ENCODE data around the gene SLC25A21.
"Not testable (repeated sequence)": the region's sequence is repeated elsewhere in the genome, so short reads cannot be mapped to it uniquely, and the experiment has no call there.

Gene SLC25A21

DNA sequence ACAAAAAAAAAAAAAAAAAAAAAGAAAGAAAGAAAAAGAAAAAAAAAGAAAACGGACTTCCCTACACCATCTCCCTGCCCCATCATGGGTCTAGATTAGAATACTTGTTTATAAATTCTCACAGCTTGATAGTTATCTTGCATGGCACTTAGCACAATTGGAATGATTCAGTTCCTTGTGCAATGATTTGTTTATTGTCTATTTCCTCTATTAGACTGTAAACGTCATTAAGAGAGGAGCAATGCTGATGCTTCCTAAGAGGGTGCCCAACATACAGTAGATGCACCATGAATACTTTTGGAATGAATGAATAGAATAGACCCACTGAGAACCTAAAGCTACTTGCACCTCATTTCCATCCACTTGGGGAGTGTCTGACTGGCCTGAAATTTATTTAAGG is 469.9 kb downstream of the SLC25A21 start:
- no peak for DNase-seq (ENCODE audit: low spot score)

DNA sequence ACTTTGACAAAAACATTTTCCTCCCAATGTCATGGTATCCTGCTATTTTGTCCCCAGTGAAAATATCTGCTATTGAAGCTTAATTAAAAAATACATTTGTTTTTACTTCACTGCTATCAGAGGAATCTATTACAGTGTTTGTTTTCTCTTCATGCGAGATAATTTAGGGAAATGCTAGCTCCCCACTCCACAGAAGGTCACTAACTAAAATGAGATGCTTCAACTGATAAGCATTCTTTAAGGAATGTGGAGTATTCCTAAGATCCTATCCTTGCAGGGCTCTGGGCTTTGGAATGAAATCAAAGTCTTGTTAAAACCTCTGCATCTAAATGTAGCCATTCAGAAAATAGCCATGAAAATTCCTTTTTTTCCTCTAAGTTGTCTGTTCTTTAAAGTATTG is 471.3 kb downstream of the SLC25A21 start:
- DNase-seq (ENCODE audit: low spot score) = no peak

DNA sequence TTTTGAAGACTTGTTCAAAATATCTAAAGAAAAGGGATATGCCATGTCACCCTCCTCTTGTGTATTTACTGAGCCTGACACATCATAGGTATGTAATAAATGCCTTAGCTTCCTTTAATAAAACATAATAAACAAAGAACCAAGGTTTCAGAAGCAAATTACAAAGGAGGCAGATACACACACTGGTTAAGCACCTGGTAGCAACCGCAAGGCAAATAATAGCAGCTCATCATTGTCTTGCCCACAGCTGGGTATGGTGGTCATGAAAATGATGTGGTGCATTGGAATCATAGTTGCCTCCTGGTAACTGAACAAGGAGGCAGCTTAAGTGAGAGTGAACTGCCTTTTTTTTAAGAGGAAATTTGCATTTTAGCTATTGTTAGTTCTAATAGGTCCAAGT is 471.8 kb downstream of the SLC25A21 start:
- no peak for DNase-seq (ENCODE audit: low spot score)

DNA sequence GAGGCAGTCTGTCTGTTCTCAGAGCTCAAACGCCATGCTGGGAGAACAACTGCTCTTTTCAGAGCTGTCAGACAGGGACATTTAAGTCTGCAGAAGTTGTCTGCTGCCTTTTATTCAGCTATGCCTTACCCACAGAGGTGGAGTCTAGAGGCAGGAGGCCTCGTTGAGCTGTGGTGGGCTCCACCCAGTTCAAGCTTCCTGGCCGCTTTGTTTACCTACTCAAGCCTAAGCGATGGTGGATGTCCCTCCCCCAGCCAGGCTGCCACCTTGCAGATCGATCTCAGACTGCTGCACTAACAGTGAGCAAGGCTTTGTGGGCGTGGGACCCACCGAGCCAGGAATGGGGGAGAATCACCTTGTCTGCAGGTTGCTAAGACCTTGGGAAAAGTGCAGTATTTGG is 473.0 kb downstream of the SLC25A21 start:
- DNase-seq (ENCODE audit: low spot score) = not testable (repeated sequence)

DNA sequence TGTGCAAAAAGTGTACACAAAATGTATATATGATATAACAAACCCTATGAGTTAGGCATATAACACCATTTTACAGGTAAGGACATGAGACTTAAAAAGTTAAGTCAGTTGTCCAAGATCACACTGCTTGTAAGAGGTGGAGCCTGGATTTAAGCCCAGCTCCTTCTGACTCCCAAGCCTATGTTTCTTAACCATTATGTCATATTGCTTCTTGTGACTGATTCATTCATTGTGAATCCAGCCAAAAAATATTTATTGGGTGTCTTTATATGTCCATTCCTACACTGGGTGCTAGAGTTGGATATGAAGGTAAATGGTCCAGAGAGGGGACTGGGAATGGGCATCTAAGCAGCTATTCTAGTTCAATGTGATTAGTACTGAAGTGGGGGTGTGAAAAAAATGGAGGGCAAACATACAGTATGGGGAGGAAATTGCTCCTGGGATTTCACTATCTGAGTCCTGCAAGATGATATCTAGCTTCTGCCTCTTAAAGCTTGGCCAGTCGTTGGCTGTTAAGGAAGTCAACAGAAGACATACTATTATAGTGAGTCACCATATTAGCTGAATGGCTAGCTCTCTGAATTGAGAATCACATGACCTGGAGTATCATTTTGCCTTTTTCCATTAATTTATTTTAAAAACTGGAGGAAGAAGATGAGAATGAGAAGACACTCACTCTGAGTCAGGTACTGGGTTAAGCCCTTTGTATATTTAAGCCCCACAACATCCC is 481.9 kb downstream of the SLC25A21 start:
- DNase-seq (ENCODE audit: low spot score) = no peak

DNA sequence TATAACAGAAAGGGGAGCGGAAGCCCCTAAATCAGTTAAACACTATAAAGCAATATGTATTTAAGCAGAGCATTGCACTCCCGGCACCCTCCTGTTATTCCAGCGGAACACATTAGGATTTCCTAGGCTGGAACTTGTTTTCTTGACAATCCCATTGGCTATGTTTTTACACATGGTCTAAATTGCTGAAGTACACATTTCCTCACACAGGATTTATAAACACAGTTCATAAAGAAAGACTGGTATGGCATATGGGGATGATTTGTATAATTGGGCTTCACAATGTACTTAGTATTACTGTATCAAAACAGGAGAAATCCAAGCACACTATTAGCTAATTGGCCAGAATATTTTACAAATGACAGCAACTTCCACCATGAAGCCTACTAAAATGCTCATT is 487.5 kb downstream of the SLC25A21 start:
- DNase-seq (ENCODE audit: low spot score) = no peak

DNA sequence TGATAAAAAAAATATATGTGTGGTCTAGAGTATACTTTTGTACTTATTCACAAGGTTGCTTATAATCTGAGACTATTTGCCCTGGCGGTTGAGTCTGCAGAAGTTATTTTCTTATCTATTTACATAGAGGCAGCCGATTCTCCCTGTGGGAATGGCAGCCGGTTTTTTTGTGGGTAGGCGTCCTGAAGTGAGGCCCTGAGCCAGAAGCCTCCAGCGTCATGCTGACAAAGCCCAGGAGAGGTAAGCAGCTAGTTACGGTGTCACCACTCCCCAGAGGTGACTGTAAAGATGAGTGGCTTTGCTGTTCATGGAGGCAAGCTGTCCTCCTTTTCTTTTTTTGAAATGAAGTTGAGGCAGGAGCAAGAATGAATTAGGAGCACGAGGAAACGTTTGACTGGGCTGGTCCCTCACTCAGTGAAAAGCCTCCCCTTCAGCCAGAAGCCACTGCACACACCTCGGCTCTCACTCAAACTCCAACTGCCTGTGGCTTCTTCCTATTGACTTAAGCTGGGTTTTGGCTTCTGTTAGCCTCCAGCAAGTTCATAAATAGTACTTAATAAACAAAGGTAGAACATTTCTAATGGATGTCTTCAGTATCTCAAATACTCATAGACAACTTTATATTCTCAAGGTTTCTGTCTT is 489.2 kb downstream of the SLC25A21 start:
- DNase-seq (ENCODE audit: low spot score) = no peak

DNA sequence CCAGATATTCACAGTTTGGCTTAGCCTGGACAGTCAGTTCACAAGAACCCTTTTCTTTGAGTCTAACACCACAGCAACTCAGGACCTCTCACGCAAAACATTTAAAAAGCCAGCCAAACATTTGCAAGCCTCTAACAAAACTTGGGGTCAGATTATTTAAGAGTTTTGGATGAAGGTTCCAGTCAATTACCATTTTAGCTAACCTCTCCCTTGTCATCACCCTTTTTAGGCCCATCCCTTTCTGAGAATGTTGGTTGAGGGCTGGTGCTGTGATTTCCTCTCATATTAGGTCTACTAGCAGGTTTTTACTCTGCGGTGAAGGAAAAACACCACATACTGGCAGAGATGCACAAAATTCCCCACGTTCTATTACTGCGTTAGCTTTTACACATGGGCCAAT is 490.1 kb downstream of the SLC25A21 start:
- DNase-seq (ENCODE audit: low spot score) = no peak

DNA sequence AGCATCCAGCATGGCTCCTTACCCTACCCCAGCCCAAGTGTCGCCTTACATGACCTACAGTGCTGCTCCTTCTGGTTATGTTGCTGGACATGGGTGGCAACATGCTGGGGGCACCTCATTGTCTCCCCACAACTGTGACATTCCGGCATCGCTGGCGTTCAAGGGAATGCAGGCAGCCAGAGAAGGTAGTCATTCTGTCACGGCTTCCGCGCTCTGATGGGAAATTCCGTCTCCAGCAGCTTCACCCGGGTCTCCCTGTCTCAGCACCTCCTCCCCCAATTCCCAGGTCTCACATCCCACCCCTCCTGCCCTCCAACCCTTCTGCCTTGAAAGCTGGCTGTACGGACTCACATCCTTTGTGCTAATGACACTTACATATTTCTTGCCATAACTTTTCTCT is 496.2 kb downstream of the SLC25A21 start:
- no peak for DNase-seq (ENCODE audit: low spot score)

DNA sequence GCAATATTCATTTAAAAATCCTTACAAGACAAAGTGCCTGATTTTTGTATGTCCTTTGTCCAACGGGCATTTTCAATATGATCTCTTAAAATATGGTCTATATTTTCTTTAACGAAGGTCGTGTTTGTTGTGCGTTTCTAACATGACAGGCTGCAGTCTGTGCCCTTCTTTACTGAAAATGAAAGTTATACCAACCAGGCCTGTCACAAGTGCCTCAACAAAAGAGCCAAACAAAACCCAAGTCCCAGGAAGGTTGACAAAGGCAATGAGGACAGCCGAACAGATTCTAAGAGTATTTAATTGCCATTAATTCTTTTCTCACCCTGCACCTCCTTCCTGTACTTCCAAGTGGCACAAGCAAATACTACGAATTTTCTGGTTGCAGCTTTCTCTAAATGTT is 496.8 kb downstream of the SLC25A21 start:
- no peak for DNase-seq (ENCODE audit: low spot score)

DNA sequence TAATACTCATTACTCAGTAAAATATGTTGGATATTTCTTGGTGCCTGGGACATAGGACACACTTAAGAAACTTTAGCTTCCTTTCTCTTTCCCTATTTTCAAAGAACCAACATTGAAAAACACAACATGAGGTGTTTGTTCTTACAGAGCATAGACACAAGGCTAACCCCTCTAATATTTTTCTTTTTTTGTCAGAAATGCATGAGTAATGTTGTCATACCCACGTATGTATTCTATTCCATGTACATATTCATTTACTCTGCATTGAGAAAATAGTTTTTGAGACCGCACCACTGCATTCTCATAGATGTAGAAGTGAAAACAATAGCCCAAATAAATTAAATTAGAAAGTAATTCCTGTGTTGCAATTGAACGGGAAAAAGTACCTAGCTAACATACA is 497.7 kb downstream of the SLC25A21 start:
- DNase-seq (ENCODE audit: low spot score) = no peak

DNA sequence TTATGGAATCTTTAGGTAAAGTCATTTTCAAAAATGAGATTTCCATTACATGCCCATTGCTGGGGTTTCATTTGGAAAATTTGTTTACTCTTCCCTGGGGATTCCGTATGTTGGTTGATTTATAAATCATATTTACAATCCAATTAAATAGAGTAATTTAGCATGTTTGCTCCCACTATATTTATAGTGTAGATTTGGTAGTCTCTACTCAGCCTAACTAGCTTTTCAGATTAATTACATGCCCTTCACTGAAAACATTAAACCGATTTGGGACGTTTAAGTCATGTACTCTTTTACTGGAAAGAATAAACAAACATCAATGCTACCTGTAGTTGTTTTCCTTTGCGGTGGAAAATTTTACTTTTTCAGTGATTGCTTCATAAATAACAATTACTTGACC is 500.3 kb downstream of the SLC25A21 start:
- no peak for DNase-seq (ENCODE audit: low spot score)

DNA sequence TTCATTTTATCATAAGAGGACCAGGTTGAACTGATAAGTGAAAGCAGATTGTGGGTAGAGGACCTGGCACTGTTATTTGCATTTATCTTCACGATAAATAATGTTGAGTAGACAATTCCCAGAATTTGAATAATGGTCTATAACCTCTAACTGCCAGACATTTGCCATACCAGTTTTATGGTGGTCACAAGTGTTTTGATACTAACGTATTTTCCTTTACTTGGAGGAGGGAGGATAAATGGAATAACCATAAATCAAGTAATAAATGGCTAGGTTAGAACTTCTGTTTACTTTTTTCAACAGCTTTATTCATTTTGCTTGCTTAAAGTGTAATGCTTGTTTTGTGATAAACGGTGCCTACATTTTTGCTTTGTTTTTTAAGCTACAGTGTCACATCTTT is 501.3 kb downstream of the SLC25A21 start:
- DNase-seq (ENCODE audit: low spot score) = no peak

DNA sequence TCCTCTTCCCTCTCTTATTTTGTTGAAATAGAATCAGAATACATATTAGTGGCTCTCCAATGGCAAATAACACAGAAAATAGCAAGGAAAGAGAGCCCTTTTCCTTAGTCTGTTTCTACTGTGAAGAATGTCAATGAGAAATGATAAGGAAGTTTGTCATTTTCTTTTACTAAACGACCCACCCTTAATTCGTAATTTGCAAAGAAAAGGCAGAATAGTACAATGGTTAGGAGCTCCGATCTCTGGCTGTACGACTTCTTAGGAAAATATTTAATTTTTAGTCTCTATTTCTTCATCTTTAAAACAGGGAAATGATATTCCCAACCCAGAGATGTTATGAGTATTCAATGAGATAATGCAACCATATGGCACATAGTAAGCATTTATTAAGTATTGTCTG is 504.7 kb downstream of the SLC25A21 start:
- no peak for DNase-seq (ENCODE audit: low spot score)

DNA sequence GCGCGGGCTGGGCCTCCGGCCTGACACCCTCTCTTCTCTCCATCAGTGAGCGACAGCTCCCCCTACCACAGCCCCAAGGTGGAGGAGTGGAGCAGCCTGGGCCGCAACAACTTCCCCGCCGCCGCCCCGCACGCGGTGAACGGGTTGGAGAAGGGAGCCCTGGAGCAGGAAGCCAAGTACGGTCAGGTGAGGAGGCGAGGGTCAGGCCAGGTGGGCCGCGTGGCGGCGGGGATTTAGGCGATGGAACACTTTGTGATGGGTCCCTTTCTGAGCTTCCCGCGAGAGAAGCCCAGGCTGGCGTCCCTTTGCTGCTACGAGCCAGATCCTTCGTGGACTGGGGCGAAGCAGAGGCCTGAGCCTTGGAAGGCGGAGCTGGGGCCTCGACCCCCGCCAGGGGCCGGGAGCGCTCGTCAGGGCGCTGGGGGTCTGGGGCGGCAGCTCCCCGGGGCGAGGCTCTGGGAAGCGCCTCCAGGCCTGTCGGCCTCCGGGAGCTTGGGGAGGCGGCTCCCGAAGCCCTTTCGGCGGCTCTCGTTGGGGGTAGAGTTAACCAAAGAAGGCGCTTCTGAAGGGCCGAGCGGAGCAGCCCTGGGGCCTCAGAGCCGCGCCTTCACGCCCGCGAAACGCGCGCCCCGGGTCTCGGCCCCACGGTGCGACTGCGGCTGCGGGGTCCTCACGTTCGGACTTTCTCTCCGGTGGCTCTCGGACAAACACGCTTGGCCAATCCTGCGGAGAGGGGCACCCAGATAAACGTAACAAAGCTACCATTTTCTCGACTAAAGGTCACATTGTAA is 505.8 kb downstream of the SLC25A21 start:
- no peak for DNase-seq (ENCODE audit: low spot score)

DNA sequence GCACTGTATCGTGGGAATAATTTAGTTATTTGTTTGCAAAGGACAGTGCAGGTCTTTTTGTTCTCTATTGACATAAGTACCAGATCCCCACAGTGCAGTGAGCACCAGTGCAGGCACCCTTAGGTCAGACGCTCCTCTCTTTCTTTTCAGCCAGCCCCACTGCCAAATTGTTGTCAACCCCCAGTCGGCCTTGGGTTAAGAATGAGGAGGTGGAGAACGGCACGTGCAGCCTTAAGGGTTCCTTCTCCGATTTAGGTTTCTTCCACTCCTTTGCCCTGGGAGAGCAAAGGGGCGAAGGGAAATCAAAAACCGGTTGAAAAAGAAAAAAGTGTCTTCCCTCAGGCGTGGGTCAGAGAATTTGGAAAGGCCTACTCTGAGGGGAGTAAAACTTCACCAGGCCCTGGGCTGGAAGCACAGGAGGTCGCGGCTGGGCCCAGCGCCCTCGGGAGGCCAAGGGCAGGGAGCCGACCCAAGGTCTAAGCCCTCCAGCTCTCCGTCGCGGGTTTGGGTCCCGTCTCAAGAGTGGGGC is 506.5 kb downstream of the SLC25A21 start:
- DNase-seq (ENCODE audit: low spot score) = no peak

DNA sequence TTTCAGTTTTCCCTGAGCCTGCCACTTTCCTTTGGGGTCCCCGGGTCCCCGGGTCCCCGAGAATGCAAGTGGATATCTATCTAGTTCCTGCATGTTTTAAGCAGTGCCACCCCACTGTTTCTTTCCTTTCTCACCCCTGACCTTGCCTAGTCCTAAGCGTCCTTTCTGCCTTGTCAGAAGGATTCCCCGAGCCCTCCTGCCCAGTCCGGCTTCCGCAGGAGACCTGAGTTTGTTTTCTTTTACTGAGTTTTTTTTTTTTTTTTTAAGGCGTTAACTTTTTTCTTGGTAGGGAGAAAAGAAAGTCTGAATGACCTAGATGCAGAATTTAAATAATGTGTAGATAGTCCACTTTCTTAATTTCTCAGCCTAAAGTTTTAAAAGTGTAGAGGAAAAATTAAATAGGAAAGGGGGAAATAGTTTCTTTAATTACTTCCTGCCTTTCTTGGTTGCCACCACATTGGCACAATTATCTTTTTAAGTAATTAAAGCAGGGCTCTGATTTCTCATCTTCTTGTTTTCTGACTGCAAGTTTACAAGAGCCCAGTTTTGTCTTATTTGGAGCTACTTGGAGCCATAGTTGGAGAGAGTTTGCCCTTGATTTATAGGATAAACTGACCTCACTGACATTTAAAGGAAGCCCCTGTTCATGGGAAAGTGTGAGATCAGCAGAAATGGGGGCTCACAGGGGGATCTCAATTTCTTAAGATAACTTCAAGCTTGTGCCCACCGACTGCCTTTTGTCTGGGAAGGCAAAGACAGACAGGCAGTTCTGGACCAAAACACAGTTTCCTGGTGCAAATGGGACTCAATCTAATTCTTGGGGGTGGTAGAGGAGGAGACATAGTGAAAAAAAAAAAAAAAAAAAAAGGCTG is 507.8 kb downstream of the SLC25A21 start:
- DNase-seq (ENCODE audit: low spot score) = no peak

DNA sequence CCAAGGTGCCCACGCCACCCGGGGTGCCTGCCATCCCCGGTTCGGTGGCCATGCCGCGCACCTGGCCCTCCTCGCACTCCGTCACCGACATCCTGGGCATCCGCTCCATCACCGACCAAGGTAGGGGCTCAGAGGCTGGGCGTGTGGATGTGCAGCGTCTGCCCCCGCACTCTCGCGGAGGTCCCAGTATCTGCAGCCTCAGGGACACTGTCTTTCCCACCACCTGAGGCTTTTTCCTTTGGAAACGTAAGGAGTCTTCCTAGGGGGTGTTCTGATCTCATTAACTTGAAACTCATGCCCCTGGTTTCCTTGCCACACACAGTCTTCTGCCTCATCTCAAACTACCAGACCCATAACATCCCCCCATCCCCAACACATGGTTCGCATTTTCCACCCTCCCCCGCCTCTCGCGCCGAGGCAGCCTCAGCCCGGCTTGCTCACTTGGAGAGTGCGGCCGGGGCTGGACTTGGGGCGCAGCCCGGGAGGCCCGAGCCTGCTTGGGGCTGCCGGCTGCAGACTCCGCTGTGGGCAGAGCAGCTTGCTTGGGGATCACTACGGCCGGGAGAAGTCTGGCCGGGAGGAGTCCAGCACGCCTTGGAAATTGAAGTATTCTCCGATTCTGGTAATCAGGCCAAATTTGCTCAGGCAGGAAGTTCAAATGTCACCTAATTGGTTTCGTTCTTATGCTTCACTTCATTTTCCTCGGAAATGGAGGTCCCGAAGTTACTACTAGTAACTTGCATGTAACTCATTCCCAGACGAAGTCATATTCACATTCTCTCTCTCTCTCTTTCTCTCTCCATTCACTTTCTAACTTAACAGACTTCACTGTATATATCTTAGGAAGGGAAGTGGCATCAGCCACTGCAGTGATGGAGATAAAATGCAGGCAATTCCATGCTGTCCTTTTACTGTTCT is 508.7 kb downstream of the SLC25A21 start:
- no peak for DNase-seq (ENCODE audit: low spot score)

DNA sequence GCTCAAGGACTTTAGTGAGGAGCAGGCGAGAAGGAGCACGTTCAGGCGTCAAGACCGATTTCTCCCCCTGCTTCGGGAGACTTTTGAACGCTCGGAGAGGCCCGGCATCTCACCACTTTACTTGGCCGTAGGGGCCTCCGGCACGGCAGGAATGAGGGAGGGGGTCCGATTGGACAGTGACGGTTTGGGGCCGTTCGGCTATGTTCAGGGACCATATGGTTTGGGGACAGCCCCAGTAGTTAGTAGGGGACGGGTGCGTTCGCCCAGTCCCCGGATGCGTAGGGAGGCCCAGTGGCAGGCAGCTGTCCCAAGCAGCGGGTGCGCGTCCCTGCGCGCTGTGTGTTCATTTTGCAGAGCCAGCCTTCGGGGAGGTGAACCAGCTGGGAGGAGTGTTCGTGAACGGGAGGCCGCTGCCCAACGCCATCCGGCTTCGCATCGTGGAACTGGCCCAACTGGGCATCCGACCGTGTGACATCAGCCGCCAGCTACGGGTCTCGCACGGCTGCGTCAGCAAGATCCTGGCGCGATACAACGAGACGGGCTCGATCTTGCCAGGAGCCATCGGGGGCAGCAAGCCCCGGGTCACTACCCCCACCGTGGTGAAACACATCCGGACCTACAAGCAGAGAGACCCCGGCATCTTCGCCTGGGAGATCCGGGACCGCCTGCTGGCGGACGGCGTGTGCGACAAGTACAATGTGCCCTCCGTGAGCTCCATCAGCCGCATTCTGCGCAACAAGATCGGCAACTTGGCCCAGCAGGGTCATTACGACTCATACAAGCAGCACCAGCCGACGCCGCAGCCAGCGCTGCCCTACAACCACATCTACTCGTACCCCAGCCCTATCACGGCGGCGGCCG is 509.6 kb downstream of the SLC25A21 start:
- DNase-seq (ENCODE audit: low spot score) = no peak

DNA sequence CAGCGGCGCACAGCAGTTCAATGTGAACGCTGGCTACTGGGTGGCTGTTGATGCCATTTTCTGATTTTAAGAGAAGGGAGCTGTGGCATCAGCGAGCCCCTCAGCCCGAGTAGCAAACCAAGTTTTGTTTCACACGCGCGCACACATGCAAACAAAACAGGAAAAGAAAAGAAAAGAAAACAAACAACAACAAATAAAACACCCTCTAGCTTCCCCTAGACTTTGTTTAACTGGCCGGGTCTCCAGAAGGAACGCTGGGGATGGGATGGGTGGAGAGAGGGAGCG is 510.2 kb downstream of the SLC25A21 start:
- DNase-seq (ENCODE audit: low spot score) = no peak

All from activated CD4-positive, alpha-beta T cell treated with anti-CD3 and anti-CD28 coated beads, Interleukin-2, Interleukin-4, amounts not matched to agents 100 ng/mL and 50 ng/mL, durations not matched to agents 16 hours and 8 hours (primary cell).